Activated CD4-positive, alpha-beta T cell treated with anti-CD3 and anti-CD28 coated beads, Interleukin-2, amount 50 U/mL, for 24 hours (primary cell): ENCODE results near the gene SKI.
"Not testable (repeated sequence)": the region's sequence is repeated elsewhere in the genome, so short reads cannot be mapped to it uniquely, and the experiment has no call there.

ENCODE experiments used
- DNase-seq, 2 donors: peaks; one replicate each; pipeline ENCODE4 v3.0.0-alpha.2; 2020; ENCODE audit warnings: low read depth in 1 of 2, low spot score in 1 of 2

The SKI gene

DNA sequence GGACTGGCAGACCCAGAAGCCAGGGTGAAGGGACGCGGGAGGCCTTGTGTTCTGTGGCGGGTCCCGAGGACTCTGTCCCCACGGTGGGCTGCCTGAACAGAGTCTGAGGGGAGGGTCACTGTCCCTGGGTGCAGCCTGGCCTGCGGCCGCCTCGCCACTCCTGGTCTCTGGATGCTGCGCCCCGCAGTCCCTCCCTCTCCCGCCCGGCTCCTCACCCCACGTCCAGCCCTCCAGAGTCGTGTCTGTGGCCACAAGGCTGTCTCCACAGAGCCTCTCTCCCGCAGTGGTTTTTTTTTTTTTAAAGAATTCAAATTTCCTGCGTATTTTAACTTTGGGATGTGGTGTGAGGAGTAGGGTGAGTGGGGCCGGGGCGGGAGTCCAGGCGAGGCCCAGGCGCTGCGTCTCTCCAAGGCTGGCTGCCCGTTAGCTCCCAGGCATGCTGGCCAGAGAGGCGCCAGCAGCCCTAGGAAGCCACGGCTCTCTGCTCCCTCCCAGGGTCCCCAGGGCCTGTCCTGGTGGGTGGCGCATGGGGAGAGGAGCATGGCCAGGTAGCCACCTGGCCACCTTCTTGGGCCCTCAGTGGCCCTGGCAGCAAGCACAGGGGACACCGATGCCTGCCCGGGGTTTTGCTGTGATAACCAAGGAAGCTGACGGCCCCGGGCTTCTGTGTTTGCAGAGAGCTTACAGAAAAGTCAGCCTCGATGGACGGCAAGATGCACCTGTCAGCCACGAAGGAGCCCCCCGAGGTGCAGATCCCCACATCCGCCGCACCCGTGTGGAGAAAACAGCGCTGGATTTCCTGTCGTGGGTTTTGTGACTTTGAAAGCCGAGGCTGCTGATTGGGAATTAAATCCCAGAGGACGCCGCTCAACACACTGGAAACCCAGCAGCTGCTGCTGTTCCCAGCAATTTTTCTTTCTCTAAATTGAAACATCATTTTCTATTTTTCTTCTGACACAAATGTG lies 90.5 kb downstream of the SKI start:
- no peak for DNase-seq

GRCh38 chr1:2319291-2319690 lies 91.2 kb downstream of the SKI start:
- DNase-seq = no peak

DNA sequence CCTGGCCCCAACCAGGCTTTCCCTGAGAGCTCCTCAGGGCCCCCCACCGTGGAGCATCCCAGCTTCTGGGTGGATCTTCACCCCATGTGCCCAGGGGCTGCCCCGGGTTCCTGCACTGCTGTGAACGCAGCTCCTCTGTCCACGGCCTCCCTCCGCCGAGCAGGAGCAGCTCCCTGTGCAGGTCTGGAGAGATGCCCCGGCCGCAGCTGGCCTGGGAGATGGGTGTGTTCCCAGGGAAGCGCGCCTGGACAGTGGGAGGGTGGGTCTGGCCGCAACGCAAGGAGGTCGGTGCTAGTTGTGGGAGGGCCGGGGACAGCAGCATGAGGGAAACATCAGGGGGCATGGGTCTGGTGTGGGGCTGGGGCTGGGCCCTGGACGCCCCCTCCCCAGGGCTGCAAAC lies 91.9 kb downstream of the SKI start:
- DNase-seq = no peak

GRCh38 chr1:2320760-2321667 lies 92.9 kb downstream of the SKI start:
- no peak for DNase-seq

- no peak for DNase-seq
Measured at GRCh38 chr1:2322065-2322571, 94.0 kb downstream of the SKI start.

- DNase-seq = no peak
Measured at GRCh38 chr1:2322581-2323211, 94.6 kb downstream of the SKI start.

- DNase-seq = no peak
Measured at GRCh38 chr1:2323451-2323974, 95.4 kb downstream of the SKI start.

- no peak for DNase-seq
Measured at GRCh38 chr1:2324553-2325366, 96.6 kb downstream of the SKI start.

DNA sequence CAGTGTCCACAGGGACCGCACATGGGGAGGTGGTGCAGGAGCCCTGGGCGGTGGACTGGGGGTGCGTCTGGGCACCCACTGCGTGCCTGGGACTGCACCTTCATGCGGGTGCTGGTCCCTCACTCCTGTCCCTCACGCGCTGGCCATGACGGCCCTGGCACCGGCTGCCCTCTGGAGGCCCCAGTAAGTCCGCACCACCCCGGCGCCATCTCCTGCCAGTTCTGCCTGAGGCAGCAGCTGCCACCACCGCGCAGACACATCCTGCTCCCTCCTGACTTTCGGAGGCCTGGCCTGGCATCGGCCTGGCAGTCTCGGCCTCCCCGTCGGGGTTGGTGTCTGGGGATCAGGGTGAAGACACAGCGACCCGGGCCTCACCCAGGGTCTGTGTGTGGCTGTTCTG lies 98.4 kb downstream of the SKI start:
- no peak for DNase-seq

DNA sequence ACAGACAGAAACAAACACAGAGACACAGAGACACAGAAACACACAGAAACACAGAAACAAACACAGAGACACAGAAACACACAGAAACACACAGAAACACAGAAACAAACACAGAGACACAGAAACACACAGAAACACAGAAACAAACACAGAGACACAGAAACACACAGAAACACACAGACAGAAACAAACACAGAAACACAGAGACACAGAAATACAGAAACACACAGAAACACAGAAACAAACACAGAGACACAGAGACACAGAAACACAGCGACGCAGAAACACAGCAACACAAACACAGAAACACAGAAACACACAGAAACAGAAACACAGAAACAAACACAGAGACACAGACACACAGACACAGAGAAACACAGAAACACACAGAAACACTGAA lies 99.0 kb downstream of the SKI start:
- not testable (repeated sequence) for DNase-seq

DNA sequence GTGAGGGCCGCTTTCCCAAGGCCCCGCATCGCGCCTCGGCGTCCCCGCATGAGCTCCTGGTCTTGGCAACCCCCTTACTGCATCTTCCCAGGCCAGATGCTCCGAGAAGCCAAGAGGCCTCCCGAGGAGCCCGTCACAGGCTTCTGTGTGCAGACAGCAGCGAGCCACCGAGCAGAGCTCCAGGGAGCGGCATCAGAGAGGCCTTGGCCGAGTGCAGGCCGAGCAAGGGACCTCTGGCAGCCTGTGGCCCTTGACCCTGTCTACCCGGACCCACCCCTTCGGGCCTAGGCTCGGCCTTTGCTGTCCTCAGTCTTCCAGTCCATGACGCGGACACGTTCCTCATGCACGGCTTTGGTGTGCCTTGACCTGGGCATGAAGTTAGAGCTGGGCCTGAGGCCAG lies 99.7 kb downstream of the SKI start:
- DNase-seq = no peak

- no peak for DNase-seq
Measured at GRCh38 chr1:2328676-2329455, 100.7 kb downstream of the SKI start.

GRCh38 chr1:2330035-2330434 lies 101.9 kb downstream of the SKI start:
- no peak for DNase-seq

GRCh38 chr1:2330519-2331199 lies 102.5 kb downstream of the SKI start:
- DNase-seq = no peak

GRCh38 chr1:2331200-2331544 lies 103.1 kb downstream of the SKI start:
- DNase-seq = no peak

GRCh38 chr1:2331580-2331979 lies 103.5 kb downstream of the SKI start:
- not testable (repeated sequence) for DNase-seq

DNA sequence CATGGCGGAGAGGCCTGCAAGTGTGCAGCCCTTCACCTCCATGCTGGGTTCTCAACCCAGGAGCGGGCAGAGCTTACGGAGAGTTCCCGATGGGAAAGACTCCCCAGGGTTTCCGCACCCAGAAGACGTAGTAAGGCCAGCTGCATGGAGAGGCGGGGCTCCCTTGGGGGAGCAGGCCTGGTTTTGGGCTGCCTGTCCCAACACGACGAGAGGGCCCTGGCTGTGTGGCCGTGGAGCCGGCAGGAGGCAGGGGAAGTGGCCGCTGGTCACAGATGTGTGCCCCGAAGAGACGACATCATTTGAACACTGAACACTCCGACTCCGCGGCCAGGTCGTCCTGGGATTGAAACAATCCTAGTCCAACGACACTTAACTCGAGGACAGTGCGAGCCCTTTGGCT lies 106.2 kb downstream of the SKI start:
- DNase-seq = no peak

- no peak for DNase-seq
Measured at GRCh38 chr1:2334883-2335534, 106.9 kb downstream of the SKI start.
